H1 (cell line): ENCODE data around the gene RIMKLA. TPM values are rescaled to one million over a fixed set of nuclear protein-coding genes. Genes with fewer than 3 reads are reported as not detected.

Experiments
- CTCF ChIA-PET: fragments of 300-600 bp; sonication (Branson Sonifier 250); formaldehyde crosslinking; loops from one replicate; lab custom pipeline; 2021; ENCODE audit not compliant: partially characterized antibody; lab: Charles Lee
- POLR2A ChIA-PET: fragments of 300-600 bp; sonication (Branson Sonifier 250); formaldehyde crosslinking; loops from one replicate; lab custom pipeline; 2021; ENCODE audit warnings: inconsistent platforms; ENCODE audit not compliant: partially characterized antibody; lab: Charles Lee
- DNase-seq, 2 experiments: peaks; one replicate each; pipeline versions ENCODE4 v3.0.0 to v3.0.0-alpha.2; 2010 to 2022; ENCODE audit warnings: low spot score in 2 of 2, low read depth in 1 of 2, mixed read lengths in 1 of 2
- FAIRE-seq: peaks from 2 replicates; lab custom pipeline; 2011; peaks lifted over from hg19 to GRCh38; lab: Jason Lieb, UNC
- H2AFZ ChIP-seq: 2 replicates; pipeline ENCODE4 v1.8.1; 2012; ENCODE audit warnings: low read length, inconsistent platforms
- H2AK5ac ChIP-seq: 2 replicates; pipeline ENCODE4 v1.6.1; 2013; ENCODE audit warnings: low read depth, low read length
- H2BK120ac ChIP-seq: replicated peaks from 2 replicates; pipeline ENCODE3; 2013; ENCODE audit warnings: low read depth, low read length, inconsistent platforms
- H2BK12ac ChIP-seq: 2 replicates; pipeline ENCODE4 v1.6.1; 2013; ENCODE audit warnings: low read depth, low read length
- H2BK15ac ChIP-seq: 2 replicates; pipeline ENCODE4 v1.6.1; 2013; ENCODE audit warnings: low read length
- H2BK20ac ChIP-seq: 2 replicates; pipeline ENCODE4 v1.6.1; 2013; ENCODE audit warnings: low read length
- H2BK5ac ChIP-seq: 2 replicates; pipeline ENCODE4 v1.6.1; 2013; ENCODE audit warnings: low read depth, low read length
- H3K14ac ChIP-seq: 2 replicates; pipeline ENCODE4 v1.6.1; 2013; ENCODE audit warnings: inconsistent platforms; ENCODE audit not compliant: insufficient read length
- H3K18ac ChIP-seq: 2 replicates; pipeline ENCODE4 v1.6.1; 2013; ENCODE audit warnings: low read length; ENCODE audit errors: extremely low read depth
- H3K23ac ChIP-seq: 2 replicates; pipeline ENCODE4 v1.6.1; 2013; ENCODE audit warnings: inconsistent platforms; ENCODE audit not compliant: insufficient read length
- H3K23me2 ChIP-seq: 2 replicates; pipeline ENCODE4 v1.6.1; 2013; ENCODE audit warnings: low read depth, low read length
- H3K27ac ChIP-seq: 2 replicates; pipeline ENCODE4 v1.6.1; 2011; ENCODE audit warnings: low read depth, low read length, inconsistent platforms
- H3K27me3 ChIP-seq, 4 experiments: replicated peaks in 1 of 4; 1 replicate in 1 of 4; 2 replicates in 3 of 4; pipeline versions ENCODE4 v1.6.1 to v1.8.1; 2011 to 2013; ENCODE audit warnings: low read length in 3 of 4, mild to moderate bottlenecking in 3 of 4, inconsistent platforms in 2 of 4, mixed read lengths in 2 of 4, moderate library complexity in 1 of 4; ENCODE audit not compliant: control insufficient read depth in 3 of 4, insufficient read depth in 3 of 4; ENCODE audit errors: extremely low read depth in 1 of 4
- H3K36me3 ChIP-seq, 4 experiments: 2 replicates each; pipeline versions ENCODE4 v1.6.1 to v1.8.1; 2011 to 2013; ENCODE audit warnings: mild to moderate bottlenecking in 4 of 4, low read length in 3 of 4, moderate library complexity in 2 of 4, control low read depth in 1 of 4, inconsistent platforms in 1 of 4; ENCODE audit not compliant: insufficient read depth in 4 of 4, control insufficient read depth in 2 of 4
- H3K4ac ChIP-seq: replicated peaks from 2 replicates; pipeline ENCODE3; 2013; ENCODE audit warnings: low read length, low read depth, mixed read lengths, inconsistent platforms; ENCODE audit not compliant: insufficient read length
- H3K4me1 ChIP-seq, 4 experiments: replicated peaks in 1 of 4; 1 replicate in 1 of 4; 2 replicates in 3 of 4; pipeline versions ENCODE4 v1.6.1 to v1.8.1; 2011 to 2013; ENCODE audit warnings: low read length in 3 of 4, inconsistent platforms in 2 of 4, mixed read lengths in 1 of 4; ENCODE audit not compliant: insufficient read depth in 4 of 4, control insufficient read depth in 3 of 4
- H3K4me2 ChIP-seq, 2 experiments: 2 replicates each; pipeline versions ENCODE4 v1.6.1 to v1.8.1; 2011 to 2013; ENCODE audit warnings: low read depth in 2 of 2, low read length in 2 of 2, control low read depth in 1 of 2, inconsistent platforms in 1 of 2, mild to moderate bottlenecking in 1 of 2; ENCODE audit not compliant: insufficient read depth in 1 of 2
- H3K4me3 ChIP-seq, 4 experiments: fragments of 200-600, 300-600 bp in 1 of 4; sonication (generic), shearing (Covaris generic), sonication (Bioruptor Twin) in 1 of 4; 2 replicates each; pipeline versions ENCODE4 v1.5.1 to v1.8.1; 2011 to 2016; ENCODE audit warnings: low read length in 4 of 4, low read depth in 3 of 4, control low read depth in 2 of 4, inconsistent platforms in 2 of 4, mild to moderate bottlenecking in 2 of 4, mixed read lengths in 1 of 4, moderate library complexity in 1 of 4; ENCODE audit not compliant: insufficient read depth in 2 of 4; ENCODE audit errors: extremely low read depth in 1 of 4
- H3K56ac ChIP-seq: replicated peaks from 2 replicates; pipeline ENCODE3; 2013; ENCODE audit warnings: low read depth, mild to moderate bottlenecking, mixed read lengths, low read length, inconsistent platforms; ENCODE audit not compliant: insufficient read length
- H3K79me1 ChIP-seq: 2 replicates; pipeline ENCODE4 v1.6.1; 2013; ENCODE audit warnings: low read depth, low read length, control low read depth
- H3K79me2 ChIP-seq, 2 experiments: 2 replicates each; pipeline versions ENCODE4 v1.6.1 to v1.8.1; 2012 to 2013; ENCODE audit warnings: low read length in 2 of 2, mild to moderate bottlenecking in 2 of 2, inconsistent platforms in 1 of 2; ENCODE audit not compliant: insufficient read depth in 2 of 2, control insufficient read depth in 1 of 2
- H3K9ac ChIP-seq, 4 experiments: replicated peaks in 1 of 4; 1 replicate in 1 of 4; 2 replicates in 3 of 4; pipeline versions ENCODE4 v1.6.1 to v1.8.1; 2011 to 2013; ENCODE audit warnings: low read depth in 3 of 4, low read length in 3 of 4, control low read depth in 2 of 4, mild to moderate bottlenecking in 2 of 4, moderate library complexity in 2 of 4, inconsistent platforms in 1 of 4; ENCODE audit errors: extremely low read depth in 1 of 4
- H3K9me3 ChIP-seq, 2 experiments: 2 replicates each; pipeline versions ENCODE4 v1.6.1 to v1.8.1; 2012 to 2013; ENCODE audit warnings: mild to moderate bottlenecking in 2 of 2, moderate library complexity in 2 of 2, control low read depth in 1 of 2, inconsistent platforms in 1 of 2, low read depth in 1 of 2, low read length in 1 of 2, mixed read lengths in 1 of 2; ENCODE audit not compliant: insufficient read depth in 2 of 2
- H4K20me1 ChIP-seq, 2 experiments: replicated peaks in 1 of 2; 2 replicates each; pipeline versions ENCODE3 to v1.8.1; 2011 to 2013; ENCODE audit warnings: inconsistent platforms in 2 of 2, low read length in 2 of 2, mild to moderate bottlenecking in 1 of 2; ENCODE audit not compliant: insufficient read depth in 2 of 2, control insufficient read depth in 1 of 2
- H4K5ac ChIP-seq: 2 replicates; pipeline ENCODE4 v1.6.1; 2013; ENCODE audit warnings: low read length, low read depth, mixed read lengths, inconsistent platforms; ENCODE audit not compliant: insufficient read length
- H4K8ac ChIP-seq: 2 replicates; pipeline ENCODE4 v1.8.0; 2013; ENCODE audit warnings: mild to moderate bottlenecking, moderate library complexity, low read length, inconsistent platforms; ENCODE audit not compliant: insufficient read depth; ENCODE audit errors: extremely low read depth
- H4K91ac ChIP-seq: replicated peaks from 2 replicates; pipeline ENCODE3; 2013; ENCODE audit warnings: low read length, mixed read lengths, inconsistent platforms; ENCODE audit not compliant: insufficient read length
- CBX5 ChIP-seq: fragments of 300-800, 300-1000 bp; sonication (generic); IDR thresholded peaks from 2 replicates; pipeline ENCODE4 v1.7.1; 2016; ENCODE audit warnings: antibody characterized with exemption, low read length, low read depth
- CREB1 ChIP-seq: IDR thresholded peaks from 2 replicates; pipeline ENCODE4 v1.6.1; 2012; ENCODE audit warnings: inconsistent platforms
- FOSL1 ChIP-seq: IDR thresholded peaks from 2 replicates; pipeline ENCODE4 v1.6.1; 2011; ENCODE audit warnings: mild to moderate bottlenecking, low read depth, low read length, moderate library complexity; ENCODE audit not compliant: insufficient read depth
- HDAC2 ChIP-seq, 2 experiments: fragments of 300-600 bp in 1 of 2; sonication (generic) in 1 of 2; IDR thresholded peaks; 2 replicates each; pipeline ENCODE4 v1.6.1; 2011 to 2012; ENCODE audit warnings: low read depth in 2 of 2, low read length in 2 of 2, mild to moderate bottlenecking in 2 of 2, moderate library complexity in 2 of 2, borderline replicate concordance in 1 of 2, inconsistent platforms in 1 of 2
- JUN ChIP-seq: IDR thresholded peaks from 2 replicates; pipeline ENCODE4 v1.6.1; 2011; ENCODE audit warnings: low read depth, mild to moderate bottlenecking, improper control_type of control experiment, low read length
- JUND ChIP-seq: IDR thresholded peaks from 2 replicates; pipeline ENCODE4 v1.6.1; 2011; ENCODE audit warnings: mild to moderate bottlenecking, improper control_type of control experiment, low read length
- NRF1 ChIP-seq: IDR thresholded peaks from 2 replicates; pipeline ENCODE4 v1.6.1; 2011; ENCODE audit warnings: mild to moderate bottlenecking, low read depth, low read length, improper control_type of control experiment
- POLR2AphosphoS5 ChIP-seq: IDR thresholded peaks from 2 replicates; pipeline ENCODE4 v1.6.1; 2011; ENCODE audit warnings: low read depth, low read length
- SAP30 ChIP-seq: fragments of 300-600 bp; sonication (generic); IDR thresholded peaks from 2 replicates; pipeline ENCODE4 v1.7.1; 2012; ENCODE audit warnings: low read length, moderate library complexity, mild to moderate bottlenecking, inconsistent platforms; ENCODE audit not compliant: insufficient read depth, insufficient replicate concordance
- SIX5 ChIP-seq: IDR thresholded peaks from 2 replicates; pipeline ENCODE4 v1.6.1; 2011; ENCODE audit warnings: mild to moderate bottlenecking, low read depth, low read length
- SP1 ChIP-seq: IDR thresholded peaks from 2 replicates; pipeline ENCODE4 v1.6.1; 2011; ENCODE audit warnings: low read depth, low read length
- SP2 ChIP-seq: IDR thresholded peaks from 2 replicates; pipeline ENCODE4 v1.6.1; 2012; ENCODE audit warnings: mild to moderate bottlenecking, low read length, inconsistent platforms
- SRF ChIP-seq: IDR thresholded peaks from 2 replicates; pipeline ENCODE4 v1.6.1; 2011; ENCODE audit warnings: mild to moderate bottlenecking, low read depth, low read length, moderate library complexity
- TAF1 ChIP-seq: IDR thresholded peaks from 2 replicates; pipeline ENCODE4 v1.6.1; 2011; ENCODE audit warnings: mild to moderate bottlenecking, low read depth, low read length
- TEAD4 ChIP-seq: IDR thresholded peaks from 2 replicates; pipeline ENCODE4 v1.6.1; 2012; ENCODE audit warnings: low read depth, low read length, inconsistent platforms, mixed read lengths
- ZNF274 ChIP-seq: IDR thresholded peaks from 2 replicates; pipeline ENCODE4 v1.7.0; 2012; ENCODE audit warnings: low read length, borderline replicate concordance; ENCODE audit errors: extremely low read depth
- polyA plus RNA-seq, 7 experiments: library from polyadenylated mRNA; depleted of rRNA in 3 of 7; stranded (reverse) in 5 of 7; unstranded in 2 of 7; fragments of >200 nt in 5 of 7; fragments of 200-250 nt in 2 of 7; gene quantifications; 1 replicate in 5 of 7; 2 replicates in 1 of 7; 4 replicates in 1 of 7; pipeline versions ENCODE4 v1.2.1 to v1.2.3, GENCODE V29; 2011 to 2013; ENCODE audit warnings: missing spikeins in 2 of 7, mixed read lengths in 2 of 7
- total RNA-seq: library from RNA; stranded (reverse); fragmentation: NEBNext Ultra II Directional; extraction: Animal tissue kit (Norgen Biotek cat#: 25700); gene quantifications from 2 replicates; pipeline ENCODE4 v1.2.1, GENCODE V29; 2021

Gene RIMKLA
- total and polyA plus RNA-seq, 2 of the 8 experiments (the other 6 are each of a cell fraction or from before 2014, with no cell fraction given), result 3.2 to 5.8 TPM

- H2BK20ac ChIP-seq, result no peak overlapping the region
- FAIRE-seq (no peak), DNase-seq (no peak)
- H3K4me3 ChIP-seq, result no peak overlapping the region
- no peaks in the 10 kb centered on the region for H3K9me3 ChIP-seq
- H3K36me3 ChIP-seq, result no peaks in the 10 kb centered on the region
- no peak overlapping the region for H4K5ac ChIP-seq
- H3K27ac ChIP-seq, result no peak overlapping the region
- no peaks in the 10 kb centered on the region for H4K20me1 ChIP-seq
- no peaks in the 10 kb centered on the region for H3K79me1 ChIP-seq
- no peak overlapping the region for H2BK12ac ChIP-seq
- no peaks in the 10 kb centered on the region; a peak in 1 of 7 replicates for H3K27me3 ChIP-seq
- no peak overlapping the region for H2BK120ac ChIP-seq
- no peak overlapping the region for H4K91ac ChIP-seq
- no peak for TF ChIP-seq SIX5
- TF ChIP-seq JUND, result no peak
- TF ChIP-seq HDAC2 (IDR thresholded peaks at IDR 0.05; ENCODE audit: borderline replicate concordance in 1 of 2, low read depth in 2 of 2, low read length in 2 of 2), result no peak
- TF ChIP-seq CREB1, result no peak
- TF ChIP-seq SRF, result no peak
- no peak for TF ChIP-seq JUN
- no peak for TF ChIP-seq POLR2AphosphoS5
- no peak for TF ChIP-seq TEAD4
- TF ChIP-seq SP1, result no peak
- TF ChIP-seq SP2, result no peak
- TF ChIP-seq CBX5, result no peak
- TF ChIP-seq FOSL1, result no peak
- no peak for TF ChIP-seq SAP30
- TF ChIP-seq TAF1, result no peak
- no peak for TF ChIP-seq NRF1
- no peak for TF ChIP-seq ZNF274
- ChIA-PET POLR2A (no interaction called here), CTCF (no interaction called here)
- no peak overlapping the region for H2BK15ac ChIP-seq
- no peak overlapping the region for H2BK5ac ChIP-seq
- no peak overlapping the region for H3K4me2 ChIP-seq
- H3K14ac ChIP-seq, result no peak overlapping the region
- H3K4ac ChIP-seq, result no peak overlapping the region
- no peak overlapping the region for H3K9ac ChIP-seq
- no peaks in the 10 kb centered on the region for H3K4me1 ChIP-seq
- no peak overlapping the region for H3K23ac ChIP-seq
- no peak overlapping the region for H3K18ac ChIP-seq
- no peak overlapping the region for H3K56ac ChIP-seq
- H2AK5ac ChIP-seq, result no peak overlapping the region
- no peak overlapping the region for H2AFZ ChIP-seq
- no peaks in the 10 kb centered on the region for H3K23me2 ChIP-seq
- H4K8ac ChIP-seq, result no peak overlapping the region
- no peaks in the 10 kb centered on the region for H3K79me2 ChIP-seq
Measured at GRCh38 chr1:42348498-42348897, 32.1 kb upstream of the RIMKLA start.
